Brain microvascular endothelial cell (primary cell): ENCODE results near the gene KPNA2.
"Not testable (repeated sequence)": the region's sequence is repeated elsewhere in the genome, so short reads cannot be mapped to it uniquely, and the experiment has no call there.

Experiments
- DNase-seq: peaks from one replicate; pipeline ENCODE4 v3.0.0-alpha.2; 2020
- H3K27ac ChIP-seq: fragments of 250-450 bp; sonication (Bioruptor Pico); 2 replicates; pipeline ENCODE4 v1.5.1; 2020; ENCODE audit warnings: mild to moderate bottlenecking, moderate library complexity
- H3K27me3 ChIP-seq: fragments of 250-450 bp; sonication (Bioruptor Pico); replicated peaks from 2 replicates; pipeline ENCODE4 v1.5.1; 2020; ENCODE audit warnings: mild to moderate bottlenecking
- H3K36me3 ChIP-seq: fragments of 250-450 bp; sonication (Bioruptor Pico); replicated peaks from 2 replicates; pipeline ENCODE4 v1.5.1; 2020; ENCODE audit warnings: mild to moderate bottlenecking
- H3K4me3 ChIP-seq: 2 replicates; pipeline ENCODE4 v1.5.1; 2011; ENCODE audit warnings: low read depth, mild to moderate bottlenecking, control low read depth, low read length, moderate library complexity
- CTCF ChIP-seq: IDR thresholded peaks from 2 replicates; pipeline ENCODE4 v1.5.1; 2011; ENCODE audit warnings: low read depth, mild to moderate bottlenecking, moderate library complexity, low read length, control low read depth, inconsistent platforms; ENCODE audit errors: missing control alignments
- in situ Hi-C: cut with HindIII; loops from 2 replicates; pipeline ENCODE4 v1.10.0; 2017; ENCODE audit warnings: low sequenced_read_pairs, low pct_ligation_motif_present

The KPNA2 gene

GRCh38 chr17:68057531-68057952, 22.0 kb downstream of the KPNA2 start:
- no peak overlapping the region for H3K4me3 ChIP-seq
- H3K27ac ChIP-seq, result no peak overlapping the region
- in situ Hi-C loops, result no loop called here
- H3K27me3 ChIP-seq, result no peaks in the 10 kb centered on the region
- peak; percentile 70 for TF ChIP-seq CTCF
- peak; percentile 58 for DNase-seq
- H3K36me3 ChIP-seq, result no peaks in the 10 kb centered on the region

GRCh38 chr17:68060336-68060735, 24.8 kb downstream of the KPNA2 start:
- DNase-seq, result no peak
- in situ Hi-C loops, result no loop called here
- TF ChIP-seq CTCF, result no peak
- H3K4me3 ChIP-seq, result no peak overlapping the region
- H3K36me3 ChIP-seq, result no peaks in the 10 kb centered on the region
- no peak overlapping the region for H3K27ac ChIP-seq
- no peaks in the 10 kb centered on the region for H3K27me3 ChIP-seq

GRCh38 chr17:68061512-68062313, 26.2 kb downstream of the KPNA2 start:
- DNase-seq, result no peak
- in situ Hi-C loops, result no loop called here
- no peaks in the 10 kb centered on the region for H3K27me3 ChIP-seq
- H3K27ac ChIP-seq, result no peak overlapping the region
- no peak overlapping the region for H3K4me3 ChIP-seq
- no peak for TF ChIP-seq CTCF
- H3K36me3 ChIP-seq, result no peaks in the 10 kb centered on the region

GRCh38 chr17:68065366-68065765, 29.8 kb downstream of the KPNA2 start:
- DNase-seq, in situ Hi-C loops, H3K27ac ChIP-seq, H3K4me3 ChIP-seq, H3K27me3 ChIP-seq, H3K36me3 ChIP-seq: not testable (repeated sequence)

GRCh38 chr17:68068512-68068911, 33.0 kb downstream of the KPNA2 start:
- DNase-seq, in situ Hi-C loops, H3K36me3 ChIP-seq, H3K27ac ChIP-seq, H3K27me3 ChIP-seq, H3K4me3 ChIP-seq: not testable (repeated sequence)

GRCh38 chr17:68070582-68071444, 35.3 kb downstream of the KPNA2 start:
- H3K27ac ChIP-seq, in situ Hi-C loops, H3K27me3 ChIP-seq, H3K36me3 ChIP-seq, DNase-seq, H3K4me3 ChIP-seq: not testable (repeated sequence)

- DNase-seq, result no peak
- in situ Hi-C loops, result no loop called here
- H3K4me3 ChIP-seq, result no peak overlapping the region
These were observed 38.7 kb downstream of the KPNA2 start for GRCh38 chr17:68074279-68074678.

GRCh38 chr17:68075953-68076607, 40.5 kb downstream of the KPNA2 start:
- H3K4me3 ChIP-seq, DNase-seq, in situ Hi-C loops, H3K36me3 ChIP-seq, H3K27ac ChIP-seq, H3K27me3 ChIP-seq: not testable (repeated sequence)

More at GRCh38 chr17:68074279-68074678, 38.7 kb downstream of the KPNA2 start:
- Histone ChIP-seq H3K27ac (no peak overlapping the region), H3K36me3 (no peaks in the 10 kb centered on the region), H3K27me3 (no peaks in the 10 kb centered on the region)
- TF ChIP-seq CTCF, result no peak

- in situ Hi-C loops, H3K36me3 ChIP-seq, H3K27me3 ChIP-seq, H3K4me3 ChIP-seq, H3K27ac ChIP-seq, DNase-seq: not testable (repeated sequence)
These were observed 42.0 kb downstream of the KPNA2 start for GRCh38 chr17:68077498-68077897.
